GM12891 (cell line): ENCODE results near the gene DGKA.
"Not testable (repeated sequence)": the region's sequence is repeated elsewhere in the genome, so short reads cannot be mapped to it uniquely, and the experiment has no call there.

Experiments
- PAX5 ChIP-seq: IDR thresholded peaks from 2 replicates; pipeline ENCODE4 v1.6.1; 2011; ENCODE audit warnings: low read length, moderate library complexity, mild to moderate bottlenecking; ENCODE audit not compliant: insufficient read depth, severe bottlenecking
- POLR2A ChIP-seq: IDR thresholded peaks from 2 replicates; pipeline ENCODE4 v1.6.1; 2011; ENCODE audit warnings: low read depth, low read length, control low read depth
- POLR2AphosphoS5 ChIP-seq: IDR thresholded peaks from 2 replicates; pipeline ENCODE4 v1.6.1; 2011; ENCODE audit warnings: low read depth, low read length, control low read depth
- POU2F2 ChIP-seq: IDR thresholded peaks from 2 replicates; pipeline ENCODE4 v1.6.1; 2011; ENCODE audit warnings: low read depth, mild to moderate bottlenecking, control low read depth, low read length, moderate library complexity
- SPI1 ChIP-seq: IDR thresholded peaks from 2 replicates; pipeline ENCODE4 v1.6.1; 2011; ENCODE audit warnings: low read depth, low read length, control low read depth
- TAF1 ChIP-seq: IDR thresholded peaks from 2 replicates; pipeline ENCODE4 v1.6.1; 2011; ENCODE audit warnings: low read depth, low read length, control low read depth

GRCh38 chr12:56003376-56003775 lies 72.4 kb downstream of the DGKA start:
- not testable (repeated sequence) for TF ChIP-seq POLR2A, TAF1, POLR2AphosphoS5, PAX5, POU2F2, SPI1
